Bronchial epithelial cell (primary cell): ENCODE results near the gene GFY. TPM values are rescaled to one million over a fixed set of nuclear protein-coding genes. Genes with fewer than 3 reads are reported as not detected.
A peak's percentile ranks its signal among the peaks of the same experiment; 100 is the strongest.

ENCODE experiments used
- DNase-seq: peaks from one replicate; pipeline ENCODE4 v3.0.0-alpha.2; 2010; ENCODE audit warnings: low read depth
- FAIRE-seq: peaks from 2 replicates; lab custom pipeline; 2011; peaks lifted over from hg19 to GRCh38; lab: Jason Lieb, UNC
- H3K27me3 ChIP-seq: 2 replicates; pipeline ENCODE4 v1.5.1; 2011; ENCODE audit warnings: low read length; ENCODE audit not compliant: control insufficient read depth, insufficient read depth
- H3K36me3 ChIP-seq: 2 replicates; pipeline ENCODE4 v1.5.1; 2011; ENCODE audit warnings: low read length; ENCODE audit not compliant: control insufficient read depth, insufficient read depth
- H3K4me3 ChIP-seq: 2 replicates; pipeline ENCODE4 v1.5.1; 2011; ENCODE audit warnings: mild to moderate bottlenecking, low read depth, low read length, control low read depth
- CTCF ChIP-seq: IDR thresholded peaks from 2 replicates; pipeline ENCODE4 v1.5.1; 2011; ENCODE audit warnings: mild to moderate bottlenecking, moderate library complexity, low read length, control low read depth, inconsistent platforms; ENCODE audit not compliant: insufficient read depth, severe bottlenecking
- total RNA-seq: library from RNA; depleted of rRNA; stranded (reverse); fragments of >200 nt; gene quantifications from 2 replicates; pipeline ENCODE4 v1.2.1, GENCODE V29; 2014

Gene GFY
- total RNA-seq, 1 donor from 2014 or later: not detected

- H3K36me3 ChIP-seq: no peaks in the 10 kb centered on the region
- H3K4me3 ChIP-seq: no peak overlapping the region
- TF ChIP-seq CTCF: no peak
- FAIRE-seq: no peak
- H3K27me3 ChIP-seq: peaks cover 37% of the 10 kb centered on the region
- DNase-seq: no peak
Measured at GRCh38 chr19:49431330-49431749, 6.2 kb downstream of the GFY start.

GRCh38 chr19:49432141-49433073 lies 7.2 kb downstream of the GFY start:
- no peaks in the 10 kb centered on the region for H3K36me3 ChIP-seq
- FAIRE-seq (no peak), DNase-seq (no peak)
- TF ChIP-seq CTCF: no peak
- peaks cover 41% of the 10 kb centered on the region for H3K27me3 ChIP-seq
- no peak overlapping the region for H3K4me3 ChIP-seq

GRCh38 chr19:49433240-49433901 lies 8.2 kb downstream of the GFY start:
- FAIRE-seq (no peak), DNase-seq (no peak)
- Histone ChIP-seq H3K36me3 (no peaks in the 10 kb centered on the region), H3K27me3 (peaks cover 47% of the 10 kb centered on the region), H3K4me3 (no peak overlapping the region)
- no peak for TF ChIP-seq CTCF

GRCh38 chr19:49434907-49435583 lies 9.9 kb downstream of the GFY start:
- DNase-seq (no peak), FAIRE-seq (peak; percentile 18)
- no peak for TF ChIP-seq CTCF
- Histone ChIP-seq H3K4me3 (no peak overlapping the region), H3K27me3 (peaks cover 51% of the 10 kb centered on the region), H3K36me3 (no peaks in the 10 kb centered on the region)

GRCh38 chr19:49435670-49436069 lies 10.5 kb downstream of the GFY start:
- Histone ChIP-seq H3K27me3 (peaks cover 55% of the 10 kb centered on the region), H3K36me3 (no peaks in the 10 kb centered on the region), H3K4me3 (no peak overlapping the region)
- no peak for FAIRE-seq
- DNase-seq: no peak
- TF ChIP-seq CTCF: no peak
